KOPT-K1 (cell line): ENCODE data around the gene EVC.

Source experiments
- H3K27ac ChIP-seq: fragments of 200-600 bp; sonication (generic); 2 replicates; pipeline ENCODE4 v1.5.1; 2016; ENCODE audit warnings: antibody characterized with exemption, mild to moderate bottlenecking, low read depth, low read length; ENCODE audit not compliant: poor library complexity, severe bottlenecking
- H3K36me3 ChIP-seq: fragments of 200-600 bp; sonication (generic); 2 replicates; pipeline ENCODE4 v1.5.1; 2017; ENCODE audit warnings: antibody characterized with exemption, mild to moderate bottlenecking, low read length, moderate library complexity; ENCODE audit not compliant: insufficient read depth
- H3K9me3 ChIP-seq: fragments of 200-600 bp; sonication (generic); 2 replicates; pipeline ENCODE4 v1.5.1; 2017; ENCODE audit warnings: antibody characterized with exemption, low read length, mild to moderate bottlenecking; ENCODE audit not compliant: insufficient read depth, poor library complexity, severe bottlenecking

The EVC gene

DNA sequence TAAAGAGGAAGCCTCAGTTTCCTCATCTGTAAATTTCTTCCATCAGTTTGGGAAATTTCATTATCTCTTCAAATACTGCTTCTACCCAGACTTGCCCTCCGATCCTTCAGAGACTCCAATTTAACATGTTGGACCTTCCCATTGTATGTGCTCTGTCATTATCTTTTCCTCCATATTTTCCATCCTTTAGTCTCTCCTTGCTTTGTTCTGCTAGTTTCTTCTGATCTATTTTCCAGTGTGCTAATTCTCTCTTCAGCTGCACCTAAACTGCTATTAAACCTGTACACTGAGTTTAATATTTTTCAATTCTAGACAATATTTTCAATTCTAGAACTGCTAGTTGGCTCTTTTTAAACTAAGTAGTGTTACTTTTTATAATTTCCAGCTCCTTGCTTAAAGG is 65.5 kb downstream of the EVC start:
- no peak overlapping the region for H3K27ac ChIP-seq
- H3K9me3 ChIP-seq: peaks cover 15% of the 10 kb centered on the region
- no peaks in the 10 kb centered on the region for H3K36me3 ChIP-seq

DNA sequence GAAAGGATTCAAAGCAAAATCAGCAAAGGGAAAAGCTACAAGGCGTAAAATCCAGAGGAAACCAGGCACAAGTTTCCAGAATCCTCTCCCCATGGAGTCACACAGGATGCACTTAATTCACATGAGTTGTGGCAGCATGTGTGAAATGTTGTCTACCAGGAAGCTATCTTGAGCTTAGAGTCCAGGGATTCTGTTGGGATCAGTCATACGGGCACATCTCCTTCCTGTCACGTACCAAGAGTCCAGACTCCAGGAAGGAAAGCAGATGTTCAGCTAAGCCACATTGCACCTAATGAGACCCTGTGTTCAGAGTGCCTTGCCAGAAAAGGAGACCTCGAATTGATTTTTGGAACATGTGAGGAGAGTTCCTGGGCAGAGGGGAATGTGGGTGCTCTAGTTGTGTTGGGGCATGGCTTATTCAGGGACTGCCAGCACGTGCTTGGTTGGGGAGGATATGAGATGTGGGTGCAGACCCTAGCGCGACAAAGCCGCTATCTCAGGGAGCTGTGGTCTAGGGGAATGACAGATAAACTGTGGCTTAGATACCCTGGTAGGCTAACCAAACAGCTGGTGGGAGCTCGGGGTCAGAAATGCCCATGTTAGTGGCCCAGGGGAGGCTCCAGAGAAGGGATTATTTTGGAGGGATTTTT is 70.0 kb downstream of the EVC start:
- no peaks in the 10 kb centered on the region for H3K36me3 ChIP-seq
- H3K27ac ChIP-seq: no peak overlapping the region
- H3K9me3 ChIP-seq: peaks cover 14% of the 10 kb centered on the region

DNA sequence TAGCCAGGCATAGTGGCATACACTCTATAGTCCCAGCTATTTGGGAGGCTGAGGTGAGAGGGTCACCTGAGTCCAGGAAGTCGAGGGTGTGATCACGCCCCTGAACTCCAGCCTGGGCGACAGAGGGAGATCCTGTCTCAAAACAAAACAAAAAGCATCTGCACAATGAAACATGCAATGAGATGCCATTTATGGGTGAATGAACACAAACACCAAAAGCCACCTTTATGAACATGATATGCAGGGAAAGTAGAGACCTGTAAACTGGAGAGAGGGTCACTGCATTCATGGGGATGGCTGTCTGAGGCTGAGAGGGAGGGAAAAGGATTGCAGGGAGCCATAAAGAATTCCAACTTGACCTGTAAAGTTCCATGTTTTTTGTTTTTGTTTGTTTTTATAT is 70.7 kb downstream of the EVC start:
- H3K27ac ChIP-seq: no peak overlapping the region
- H3K9me3 ChIP-seq: peaks cover 7% of the 10 kb centered on the region
- H3K36me3 ChIP-seq: no peaks in the 10 kb centered on the region

DNA sequence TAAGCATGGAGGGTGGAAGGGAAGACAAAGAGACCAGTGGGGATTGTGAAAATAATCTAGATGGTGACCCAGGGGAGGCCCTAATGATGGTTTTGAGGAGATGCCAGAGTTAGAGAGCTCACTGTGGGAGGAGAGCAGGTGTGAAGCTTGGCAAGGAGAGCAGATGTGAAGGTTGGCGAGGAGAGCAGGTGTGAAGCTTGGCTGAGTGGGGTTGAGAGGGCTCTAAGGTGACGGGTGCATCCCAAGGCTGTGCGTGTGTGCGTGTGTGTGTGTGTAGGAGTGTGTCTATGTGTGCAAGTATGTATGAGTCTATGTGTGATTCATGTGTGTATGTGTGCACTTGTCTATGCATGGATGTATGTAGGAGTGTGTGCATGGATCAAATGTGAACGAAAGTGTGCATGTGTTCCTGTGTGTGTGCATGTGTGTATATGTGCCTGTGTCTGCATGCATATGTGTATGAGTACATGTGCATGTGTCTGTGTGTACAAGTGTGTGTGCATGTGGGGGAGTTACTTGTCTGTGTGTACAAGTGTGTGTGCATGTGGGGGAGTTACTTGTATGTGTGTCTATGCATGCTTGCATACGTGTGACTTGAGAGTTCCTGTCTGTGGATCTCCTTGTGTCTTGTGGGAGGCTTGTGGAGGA is 72.0 kb downstream of the EVC start:
- Histone ChIP-seq H3K27ac (no peak overlapping the region), H3K9me3 (no peaks in the 10 kb centered on the region), H3K36me3 (no peaks in the 10 kb centered on the region)

DNA sequence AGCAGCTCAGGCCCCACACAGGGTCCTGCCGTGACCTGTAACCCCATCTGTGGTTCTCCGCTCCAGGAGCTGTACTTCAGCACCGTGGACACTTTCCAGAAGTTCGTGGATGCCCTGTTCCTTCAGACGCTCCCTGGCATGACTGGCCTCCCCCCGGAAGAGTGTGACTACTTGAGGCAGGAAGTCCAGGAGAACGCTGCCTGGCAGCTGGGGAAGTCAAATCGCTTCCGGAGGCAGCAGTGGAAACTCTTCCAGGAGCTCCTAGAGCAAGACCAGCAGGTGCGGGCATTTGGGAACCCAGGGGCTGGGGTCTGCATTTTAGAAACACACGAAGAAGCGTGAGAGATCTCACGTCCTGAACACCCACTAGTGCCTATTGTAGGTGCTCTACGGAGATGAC is 72.5 kb downstream of the EVC start:
- Histone ChIP-seq H3K27ac (no peak overlapping the region), H3K36me3 (no peaks in the 10 kb centered on the region), H3K9me3 (no peaks in the 10 kb centered on the region)

DNA sequence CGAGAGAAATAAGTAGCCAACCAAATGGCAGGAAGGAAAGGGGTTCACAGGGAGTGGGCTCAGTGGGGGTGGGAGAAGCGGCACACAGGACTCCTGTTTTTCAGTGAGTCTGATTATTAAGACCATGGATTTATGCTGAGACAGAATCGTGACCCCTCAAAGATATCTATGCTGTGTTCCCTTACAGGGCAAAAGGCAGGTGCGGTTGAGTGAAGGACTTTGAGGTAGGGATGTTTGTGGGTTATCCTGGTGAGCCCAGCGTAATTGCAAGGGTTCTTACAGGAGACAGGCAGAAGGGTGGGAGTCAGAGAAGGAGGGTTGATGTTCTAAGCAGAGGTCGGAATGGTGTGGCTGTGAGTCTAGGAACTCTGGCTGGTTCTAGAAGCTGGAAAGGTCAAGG is 73.0 kb downstream of the EVC start:
- Histone ChIP-seq H3K9me3 (no peaks in the 10 kb centered on the region), H3K27ac (no peak overlapping the region), H3K36me3 (no peaks in the 10 kb centered on the region)

DNA sequence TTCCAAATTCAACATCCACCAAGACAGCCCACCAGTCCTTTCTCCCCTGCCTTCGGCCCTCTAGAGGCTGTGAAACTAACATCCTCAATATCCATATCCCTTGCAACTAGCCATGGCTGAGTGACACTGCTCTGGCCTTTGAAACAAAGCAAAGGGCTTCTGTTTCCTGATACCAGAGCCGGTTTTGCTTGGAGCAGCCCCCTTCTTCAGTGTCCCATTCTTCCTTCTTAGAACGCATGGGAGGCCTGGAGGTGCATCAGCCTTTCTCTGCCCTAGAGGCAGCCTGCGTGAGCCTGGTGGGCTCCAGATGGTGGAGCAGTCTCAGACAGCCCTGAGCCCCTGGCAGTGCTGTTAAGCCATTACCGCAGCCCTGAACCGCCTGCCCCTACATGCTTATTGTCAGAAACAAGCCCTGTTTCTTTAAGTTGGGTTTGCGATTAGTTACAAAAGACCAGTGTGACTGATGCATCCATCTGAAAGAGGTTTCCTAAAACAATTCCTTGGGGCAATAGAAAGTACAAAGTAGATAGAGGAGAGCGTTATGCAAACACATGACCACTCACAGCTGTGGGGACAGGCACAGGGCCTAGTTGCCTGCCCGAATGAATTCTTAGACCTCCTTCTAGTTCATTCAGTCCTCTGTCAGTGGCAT is 74.1 kb downstream of the EVC start:
- H3K36me3 ChIP-seq: no peaks in the 10 kb centered on the region
- no peak overlapping the region for H3K27ac ChIP-seq
- no peaks in the 10 kb centered on the region for H3K9me3 ChIP-seq

DNA sequence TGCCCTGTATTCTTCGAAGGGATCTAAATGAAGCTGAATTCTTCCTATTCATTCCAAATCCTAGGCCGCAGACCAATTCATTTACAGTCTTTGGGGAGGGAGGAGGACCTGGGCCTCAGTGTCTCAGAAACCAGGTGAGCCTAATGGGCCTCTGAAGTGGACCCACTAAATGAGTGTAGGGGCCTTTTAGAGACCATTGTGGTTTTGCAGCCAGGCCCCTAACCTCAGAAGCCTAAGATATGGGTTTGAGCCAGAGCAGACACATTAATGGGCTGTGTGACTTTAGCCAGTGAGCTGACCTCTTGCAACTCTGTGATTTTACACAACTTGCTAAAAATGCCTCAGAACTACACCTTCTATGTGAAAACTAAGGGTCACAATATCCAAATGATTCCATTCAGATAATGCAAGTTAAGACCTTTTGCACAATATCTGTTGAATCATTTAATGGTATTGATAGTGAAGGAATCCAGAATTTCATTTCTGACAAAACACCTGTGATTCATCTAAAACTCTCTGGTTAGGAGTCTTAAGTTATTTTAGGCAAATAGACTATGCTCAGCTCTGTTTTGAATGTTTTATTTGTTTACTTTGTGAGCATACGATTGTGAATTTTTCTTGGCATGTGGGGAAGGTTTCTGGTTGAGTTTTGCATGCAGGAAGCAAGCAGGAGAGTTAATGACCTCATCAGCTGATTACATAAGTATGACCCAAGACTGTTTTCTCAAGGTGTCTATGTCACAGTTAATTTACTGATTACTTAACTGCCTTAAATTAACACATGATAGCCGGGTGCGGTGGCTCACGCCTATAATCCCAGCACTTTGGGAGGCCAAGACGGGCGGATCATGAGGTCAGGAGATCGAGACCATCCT is 75.0 kb downstream of the EVC start:
- Histone ChIP-seq H3K27ac (no peak overlapping the region), H3K9me3 (no peaks in the 10 kb centered on the region), H3K36me3 (no peaks in the 10 kb centered on the region)

DNA sequence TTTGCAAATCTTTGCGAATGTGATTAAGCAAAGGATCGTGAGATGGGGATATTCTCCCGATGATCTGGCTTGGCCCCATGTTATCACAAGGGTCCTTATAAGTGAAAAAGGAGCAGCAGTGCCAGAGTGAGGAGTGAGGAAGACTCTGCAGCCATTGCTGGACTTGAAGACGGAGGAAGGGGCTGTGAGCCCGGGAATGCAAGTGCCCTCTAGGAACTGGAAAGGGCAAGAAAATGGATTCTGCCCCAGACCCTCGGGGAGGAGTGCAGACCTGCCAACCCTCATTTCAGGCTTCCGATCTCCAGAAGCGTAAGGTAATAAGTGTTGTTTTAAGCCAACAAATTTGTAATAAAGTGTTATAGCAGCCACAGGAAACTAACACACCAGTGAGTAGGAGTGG is 76.3 kb downstream of the EVC start:
- Histone ChIP-seq H3K9me3 (no peaks in the 10 kb centered on the region), H3K36me3 (no peaks in the 10 kb centered on the region), H3K27ac (no peak overlapping the region)

DNA sequence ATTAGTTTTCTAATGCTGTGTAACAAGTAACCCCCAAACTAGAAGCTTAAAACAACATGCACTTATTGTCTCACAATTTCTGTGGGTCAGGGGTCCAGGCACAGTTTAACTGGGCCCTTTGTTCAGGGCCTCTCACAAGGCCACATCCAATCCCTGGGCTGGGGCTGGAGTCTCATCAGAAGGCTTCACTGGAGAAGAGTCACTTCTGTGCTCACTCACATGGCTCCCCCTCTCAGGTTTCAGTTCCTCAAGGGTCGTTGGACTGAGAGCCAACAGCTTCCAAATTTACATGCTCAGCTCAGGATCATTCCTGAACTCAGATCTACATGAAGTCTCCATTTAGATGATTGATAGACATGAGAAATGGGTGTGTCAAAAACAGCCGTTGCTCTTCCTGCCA is 77.1 kb downstream of the EVC start:
- Histone ChIP-seq H3K27ac (no peak overlapping the region), H3K36me3 (no peaks in the 10 kb centered on the region), H3K9me3 (no peaks in the 10 kb centered on the region)

DNA sequence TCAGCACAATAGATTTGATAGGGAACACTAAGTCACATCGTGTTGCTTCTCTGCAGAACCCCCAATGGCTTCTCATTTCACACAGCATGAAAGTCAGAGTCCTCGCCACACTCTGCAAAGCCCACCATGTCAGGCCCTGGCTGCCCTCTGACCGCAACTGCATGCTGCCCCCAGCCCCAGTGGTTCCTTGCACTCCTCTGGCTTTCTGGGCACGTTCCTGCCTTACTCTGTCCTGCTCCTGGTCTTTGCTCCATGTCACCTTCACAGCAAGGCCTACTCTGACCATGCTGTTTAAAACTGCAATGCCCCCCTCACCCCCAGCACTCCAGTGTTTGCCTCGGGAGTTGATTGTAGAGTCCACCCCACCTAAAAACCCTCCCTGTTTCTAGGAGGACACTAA is 78.1 kb downstream of the EVC start:
- Histone ChIP-seq H3K36me3 (no peaks in the 10 kb centered on the region), H3K9me3 (no peaks in the 10 kb centered on the region), H3K27ac (no peak overlapping the region)

DNA sequence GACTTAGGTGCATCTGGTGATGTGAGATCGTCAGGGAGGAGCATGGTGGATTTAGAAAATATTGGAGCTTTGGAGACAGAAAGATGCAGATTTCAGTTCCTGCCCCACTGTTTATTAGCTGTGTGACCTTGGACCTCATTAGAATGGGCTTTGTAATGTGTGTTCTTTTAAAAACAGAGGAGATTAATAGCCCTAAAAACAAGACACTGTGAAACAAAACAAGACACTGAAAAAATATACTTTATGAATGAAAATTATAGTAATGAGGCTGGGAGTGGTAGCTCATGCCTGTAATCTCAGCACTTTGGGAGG is 79.5 kb downstream of the EVC start:
- peaks cover 4% of the 10 kb centered on the region for H3K9me3 ChIP-seq
- H3K27ac ChIP-seq: no peak overlapping the region
- no peaks in the 10 kb centered on the region for H3K36me3 ChIP-seq

DNA sequence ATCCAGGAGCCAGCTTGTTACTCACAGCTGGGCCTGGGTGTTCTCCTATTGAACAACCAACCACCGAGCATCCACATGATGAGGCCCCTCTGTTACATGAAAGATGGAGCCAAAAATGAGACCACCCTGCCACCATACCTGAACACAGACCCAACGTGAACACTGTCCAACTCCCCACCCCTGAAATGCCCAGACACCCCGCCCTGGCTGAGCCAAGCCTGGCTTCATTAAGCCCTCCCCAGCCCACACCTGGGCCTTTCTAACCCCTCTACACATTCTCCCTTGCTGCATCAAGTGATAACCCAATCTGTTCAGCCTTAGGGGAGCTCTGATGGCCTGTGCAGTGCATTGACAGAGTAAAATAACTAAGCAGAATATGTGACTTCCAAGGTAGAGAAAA is 80.7 kb downstream of the EVC start:
- Histone ChIP-seq H3K9me3 (peaks cover 7% of the 10 kb centered on the region), H3K36me3 (no peaks in the 10 kb centered on the region), H3K27ac (no peak overlapping the region)

DNA sequence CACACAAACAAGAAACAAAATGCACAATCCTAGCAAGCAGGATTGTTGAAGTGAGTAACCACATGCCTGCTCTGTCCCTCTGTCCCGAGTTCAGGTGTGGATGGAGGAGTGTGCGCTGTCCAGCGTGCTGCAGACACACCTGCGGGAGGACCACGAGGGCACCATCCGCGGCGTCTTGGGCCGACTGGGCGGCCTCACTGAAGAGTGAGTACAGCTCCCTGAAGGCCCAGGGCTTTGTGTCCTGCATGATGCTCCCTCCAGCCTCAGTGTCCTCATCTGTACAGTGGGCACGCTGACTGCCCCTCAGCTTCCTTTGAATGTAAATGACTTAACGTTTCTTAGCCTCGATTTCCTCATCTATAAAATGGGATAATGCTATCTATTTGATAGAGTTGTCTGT is 82.5 kb downstream of the EVC start:
- H3K36me3 ChIP-seq: no peaks in the 10 kb centered on the region
- H3K27ac ChIP-seq: no peak overlapping the region
- H3K9me3 ChIP-seq: peaks cover 7% of the 10 kb centered on the region

DNA sequence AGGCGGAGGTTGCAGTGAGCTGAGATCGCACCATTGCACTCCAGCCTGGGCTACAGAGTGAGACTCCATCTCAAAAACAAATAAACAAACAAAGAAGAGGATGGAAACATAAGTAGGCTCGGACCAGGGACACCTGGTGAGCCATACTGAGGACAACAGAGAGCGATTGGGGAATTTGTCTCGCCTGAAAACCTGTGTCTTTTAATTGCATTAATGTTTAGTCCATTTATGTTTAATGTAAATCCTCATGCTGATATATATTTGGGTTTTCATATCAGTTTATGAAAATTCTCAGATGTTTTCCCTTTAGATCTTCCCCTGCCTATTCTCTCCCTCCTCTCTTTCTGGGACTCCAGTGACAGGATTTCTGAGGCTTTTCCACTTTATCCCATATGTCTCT is 84.6 kb downstream of the EVC start:
- Histone ChIP-seq H3K27ac (no peak overlapping the region), H3K9me3 (peaks cover 7% of the 10 kb centered on the region), H3K36me3 (no peaks in the 10 kb centered on the region)
